ENCODE measurements around the gene DOCK11. TPM values are rescaled to one million over a fixed set of nuclear protein-coding genes. Genes with fewer than 3 reads are reported as not detected.

Gene DOCK11
- total RNA-seq, 4 donors from 2014 or later = 13.1 to 33.1 (median 25.4) TPM

GRCh38 chrX:118682258-118683014 lies 186.8 kb downstream of the DOCK11 start:
- no peaks in the 10 kb centered on the region for H3K9me3 ChIP-seq
- H3K4me1 ChIP-seq = no peaks in the 10 kb centered on the region
- no peaks in the 10 kb centered on the region for H3K27me3 ChIP-seq
- no peak for TF ChIP-seq CTCF (IDR thresholded peaks at IDR 0.05)
- DNase-seq = no peak
- H3K27ac ChIP-seq = no peak overlapping the region
- no peaks in the 10 kb centered on the region for H3K36me3 ChIP-seq
- intact Hi-C loops (cut with DNase I; ENCODE audit: low total_unique reads) = no loop called here
- H3K4me3 ChIP-seq = no peak overlapping the region

GRCh38 chrX:118685393-118685792 lies 189.8 kb downstream of the DOCK11 start:
- Histone ChIP-seq H3K4me3 (no peak overlapping the region), H3K36me3 (no peaks in the 10 kb centered on the region), H3K4me1 (no peaks in the 10 kb centered on the region), H3K9me3 (no peaks in the 10 kb centered on the region), H3K27ac (no peak overlapping the region), H3K27me3 (no peaks in the 10 kb centered on the region)
- no peak for DNase-seq
- intact Hi-C loops (cut with DNase I; ENCODE audit: low total_unique reads) = no loop called here
- TF ChIP-seq CTCF (IDR thresholded peaks at IDR 0.05) = no peak
- TF ChIP-seq POLR2A (IDR thresholded peaks at IDR 0.05) = no peak

GRCh38 chrX:118688935-118689334 lies 193.3 kb downstream of the DOCK11 start:
- DNase-seq = no peak
- intact Hi-C loops (cut with DNase I; ENCODE audit: low total_unique reads) = no loop called here
- H3K4me3 ChIP-seq = no peak overlapping the region
- H3K9me3 ChIP-seq = no peaks in the 10 kb centered on the region
- TF ChIP-seq POLR2A (IDR thresholded peaks at IDR 0.05) = no peak
- TF ChIP-seq CTCF (IDR thresholded peaks at IDR 0.05) = no peak
- H3K4me1 ChIP-seq = no peaks in the 10 kb centered on the region
- no peaks in the 10 kb centered on the region for H3K36me3 ChIP-seq
- no peaks in the 10 kb centered on the region for H3K27me3 ChIP-seq
- no peak overlapping the region for H3K27ac ChIP-seq

- no peak overlapping the region for H3K27ac ChIP-seq
- no peaks in the 10 kb centered on the region for H3K9me3 ChIP-seq
- no peak for DNase-seq
- no peaks in the 10 kb centered on the region for H3K36me3 ChIP-seq
- no peak overlapping the region for H3K4me3 ChIP-seq
- intact Hi-C loops (cut with DNase I; ENCODE audit: low total_unique reads) = no loop called here
- no peaks in the 10 kb centered on the region for H3K4me1 ChIP-seq
- H3K27me3 ChIP-seq = no peaks in the 10 kb centered on the region
- TF ChIP-seq CTCF (IDR thresholded peaks at IDR 0.05) (no peak), POLR2A (IDR thresholded peaks at IDR 0.05) (no peak)
Observed at GRCh38 chrX:118693843-118694242, 198.2 kb downstream of the DOCK11 start.

GRCh38 chrX:118694638-118695037 lies 199.0 kb downstream of the DOCK11 start:
- Histone ChIP-seq H3K4me3 (no peak overlapping the region), H3K36me3 (no peaks in the 10 kb centered on the region), H3K9me3 (no peaks in the 10 kb centered on the region), H3K4me1 (no peaks in the 10 kb centered on the region), H3K27me3 (no peaks in the 10 kb centered on the region), H3K27ac (no peak overlapping the region)
- no peak for DNase-seq
- TF ChIP-seq CTCF (IDR thresholded peaks at IDR 0.05) (no peak), POLR2A (IDR thresholded peaks at IDR 0.05) (no peak)
- intact Hi-C loops (cut with DNase I; ENCODE audit: low total_unique reads) = no loop called here

Measured in uterus (tissue), 4 donors.